Peyer's patch (tissue), 4 donors: ENCODE results near the gene PHF24.

Experiments used
- POLR2A ChIP-seq, 2 donors: fragments of 450-650 bp; IDR thresholded peaks; one replicate each; pipeline ENCODE4 v1.5.1; 2017; ENCODE audit warnings: antibody characterized with exemption in 2 of 2, mild to moderate bottlenecking in 2 of 2, moderate library complexity in 2 of 2
- TF ChIP-seq, protein P1 (sequence below), 6 experiments: fragments of 450-650 bp in 4 of 6; fragments of 200-600 bp in 2 of 6; sonication (generic) in 1 of 6; IDR thresholded peaks; one replicate each; pipeline ENCODE4 v1.5.1; 2017 to 2019; ENCODE audit warnings: antibody characterized with exemption in 6 of 6, mild to moderate bottlenecking in 3 of 6, moderate library complexity in 1 of 6

- no peak for TF ChIP-seq POLR2A (IDR thresholded peaks at IDR 0.05)
- TF ChIP-seq, protein P1, sequence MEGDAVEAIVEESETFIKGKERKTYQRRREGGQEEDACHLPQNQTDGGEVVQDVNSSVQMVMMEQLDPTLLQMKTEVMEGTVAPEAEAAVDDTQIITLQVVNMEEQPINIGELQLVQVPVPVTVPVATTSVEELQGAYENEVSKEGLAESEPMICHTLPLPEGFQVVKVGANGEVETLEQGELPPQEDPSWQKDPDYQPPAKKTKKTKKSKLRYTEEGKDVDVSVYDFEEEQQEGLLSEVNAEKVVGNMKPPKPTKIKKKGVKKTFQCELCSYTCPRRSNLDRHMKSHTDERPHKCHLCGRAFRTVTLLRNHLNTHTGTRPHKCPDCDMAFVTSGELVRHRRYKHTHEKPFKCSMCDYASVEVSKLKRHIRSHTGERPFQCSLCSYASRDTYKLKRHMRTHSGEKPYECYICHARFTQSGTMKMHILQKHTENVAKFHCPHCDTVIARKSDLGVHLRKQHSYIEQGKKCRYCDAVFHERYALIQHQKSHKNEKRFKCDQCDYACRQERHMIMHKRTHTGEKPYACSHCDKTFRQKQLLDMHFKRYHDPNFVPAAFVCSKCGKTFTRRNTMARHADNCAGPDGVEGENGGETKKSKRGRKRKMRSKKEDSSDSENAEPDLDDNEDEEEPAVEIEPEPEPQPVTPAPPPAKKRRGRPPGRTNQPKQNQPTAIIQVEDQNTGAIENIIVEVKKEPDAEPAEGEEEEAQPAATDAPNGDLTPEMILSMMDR (IDR thresholded peaks at IDR 0.05) = no peak
These were observed 22.2 kb downstream of the PHF24 start for GRCh38 chr9:34980181-34980761.
